Measurements from ENCODE around the gene TASOR.

Gene TASOR

DNA sequence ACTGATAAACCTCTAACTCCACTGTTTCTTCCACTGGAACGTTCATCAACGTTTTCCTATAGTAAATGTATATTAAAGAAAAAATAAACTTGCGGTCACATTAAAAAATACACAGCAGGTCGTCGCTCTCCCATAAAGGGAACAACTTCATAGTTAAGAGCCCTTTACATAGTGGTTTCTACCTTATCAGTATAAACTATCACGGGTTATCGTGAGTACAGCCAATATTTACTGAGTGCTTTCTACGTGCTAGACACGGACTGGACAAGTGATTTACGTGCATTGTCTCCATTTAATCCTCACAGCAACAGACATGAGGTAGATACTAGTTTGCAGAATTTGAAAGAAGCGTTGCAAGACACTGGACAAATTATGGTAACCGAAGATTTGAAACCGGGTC is 964 bp upstream of the TASOR start:
- DNase-seq = no peak

DNA sequence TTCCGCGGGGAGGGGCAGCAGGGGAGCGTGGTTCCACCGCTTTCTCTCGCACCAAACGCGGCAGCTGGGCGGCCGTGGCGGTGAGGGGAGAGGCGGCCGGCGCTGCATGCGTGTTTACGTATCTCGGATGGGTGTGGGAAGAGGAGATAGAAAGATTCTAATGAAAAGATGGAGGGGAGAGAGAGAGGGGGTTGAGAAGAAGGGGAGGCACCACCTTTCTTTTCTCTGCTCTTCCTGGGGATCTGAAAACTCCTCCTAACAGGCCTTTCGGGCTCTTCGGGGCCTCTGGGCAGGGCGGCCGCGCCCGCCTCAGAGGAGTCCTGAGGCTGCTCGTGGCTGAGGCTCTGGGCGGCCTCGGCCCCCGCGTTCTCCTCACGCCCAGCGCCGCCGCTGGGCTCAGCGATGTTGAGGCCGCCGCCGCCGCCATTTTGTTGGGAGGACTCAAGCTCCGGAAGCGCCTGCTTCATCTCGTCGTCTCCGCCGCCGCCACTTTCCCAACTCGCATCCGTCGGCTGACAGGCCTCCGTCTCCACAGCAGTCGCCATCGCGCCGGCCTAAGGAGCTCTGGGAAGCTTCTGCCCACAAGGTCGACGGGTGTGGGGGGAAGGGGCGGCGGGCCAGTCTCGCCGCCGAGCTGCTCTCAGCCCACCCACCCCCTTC is 473 bp downstream of the TASOR start:
- no peak for DNase-seq

DNA sequence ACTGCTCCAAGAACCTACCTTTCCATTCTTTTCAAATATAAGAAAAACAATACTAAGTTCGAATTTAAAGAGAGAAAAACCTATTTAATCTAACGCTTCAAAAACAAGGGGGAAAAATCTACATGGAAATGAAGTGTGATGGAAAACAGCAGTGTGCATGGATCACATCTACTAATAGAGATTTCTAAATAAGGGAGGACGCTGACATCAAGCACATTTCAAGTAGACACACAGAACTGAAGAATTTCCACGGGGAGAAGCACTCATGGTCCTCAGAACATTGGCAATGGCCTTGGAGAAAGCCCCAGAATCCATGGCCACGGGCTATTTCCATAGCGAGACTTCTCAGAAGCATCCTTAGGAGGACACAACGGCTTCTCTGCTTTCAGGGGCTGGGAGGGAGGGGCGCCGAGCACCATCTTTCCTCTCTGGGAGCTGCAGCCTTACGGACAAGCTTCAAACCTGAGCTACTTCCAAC is 1.0 kb downstream of the TASOR start:
- no peak for DNase-seq

DNA sequence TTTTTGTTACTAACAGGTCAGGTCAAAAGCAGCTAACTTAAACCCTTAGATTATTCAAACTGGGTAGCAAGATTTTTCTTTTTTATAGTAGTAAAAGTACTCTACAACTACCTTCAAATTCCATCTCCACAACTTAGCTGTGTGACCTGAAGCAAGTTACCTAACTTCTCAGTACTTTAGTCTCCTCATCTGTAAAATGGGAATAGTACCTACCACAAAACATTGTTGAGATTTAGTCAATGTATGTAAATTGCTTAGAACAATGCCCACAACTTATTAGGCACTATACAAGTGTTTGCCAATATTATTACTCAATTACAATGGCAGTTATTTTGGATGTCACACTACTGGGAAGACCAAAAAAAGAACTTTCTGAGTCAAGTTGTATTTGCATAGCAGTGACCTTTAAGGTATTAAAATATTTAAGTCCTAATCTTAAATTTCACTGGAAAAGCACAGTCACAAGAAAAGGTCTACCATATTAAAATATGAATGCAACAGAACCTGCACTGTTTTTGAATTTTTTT is 2.9 kb downstream of the TASOR start:
- no peak for DNase-seq

DNA sequence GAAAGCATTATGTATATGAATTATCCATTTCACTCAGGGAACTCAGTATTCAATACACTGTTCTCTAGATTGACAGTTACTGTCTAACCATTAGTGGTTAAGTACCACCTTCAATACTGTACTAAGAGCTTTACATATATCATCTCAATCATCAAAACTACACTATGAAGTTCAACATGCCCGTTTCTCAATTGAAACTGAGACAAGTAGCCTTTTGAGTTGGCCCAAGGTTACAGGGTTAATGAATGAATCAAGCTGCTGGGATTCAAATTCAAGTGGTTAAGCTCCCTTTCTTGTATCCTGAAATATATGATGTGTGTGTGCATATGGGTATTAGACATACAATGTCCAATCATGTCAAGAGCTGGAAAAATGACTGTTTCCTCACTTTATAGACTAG is 5.8 kb downstream of the TASOR start:
- no peak for DNase-seq

DNA sequence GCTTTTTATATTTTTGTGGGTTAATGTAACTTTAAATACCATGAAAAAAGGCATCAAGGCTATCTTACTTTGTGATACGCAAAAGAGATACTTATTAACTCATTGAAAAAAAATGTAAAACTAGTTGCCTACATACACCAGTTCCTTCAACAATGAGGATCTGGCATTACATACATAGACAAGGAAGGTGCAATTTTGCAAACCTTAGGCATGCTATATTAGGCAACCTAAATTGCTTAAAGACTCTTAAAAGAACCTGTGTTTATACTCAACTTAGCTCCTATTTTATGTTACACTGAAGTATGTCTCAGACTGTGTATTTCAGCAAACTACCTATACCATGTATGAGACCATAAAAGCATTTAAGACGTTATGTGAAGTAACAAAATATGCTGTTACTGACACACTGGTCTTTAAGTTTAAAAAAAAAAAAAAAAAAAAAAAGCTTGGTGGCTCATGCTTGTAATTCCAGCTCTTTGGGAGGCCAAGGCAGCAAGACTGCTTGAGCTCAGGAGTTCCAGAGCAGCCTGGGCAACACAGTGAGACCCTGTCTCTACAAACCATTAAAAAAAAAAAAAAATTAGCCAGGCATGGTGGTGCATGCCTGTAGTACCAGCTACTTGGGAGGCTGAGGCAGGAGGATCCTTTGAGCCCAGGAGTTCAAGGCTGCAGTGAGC is 9.1 kb downstream of the TASOR start:
- no peak for DNase-seq

DNA sequence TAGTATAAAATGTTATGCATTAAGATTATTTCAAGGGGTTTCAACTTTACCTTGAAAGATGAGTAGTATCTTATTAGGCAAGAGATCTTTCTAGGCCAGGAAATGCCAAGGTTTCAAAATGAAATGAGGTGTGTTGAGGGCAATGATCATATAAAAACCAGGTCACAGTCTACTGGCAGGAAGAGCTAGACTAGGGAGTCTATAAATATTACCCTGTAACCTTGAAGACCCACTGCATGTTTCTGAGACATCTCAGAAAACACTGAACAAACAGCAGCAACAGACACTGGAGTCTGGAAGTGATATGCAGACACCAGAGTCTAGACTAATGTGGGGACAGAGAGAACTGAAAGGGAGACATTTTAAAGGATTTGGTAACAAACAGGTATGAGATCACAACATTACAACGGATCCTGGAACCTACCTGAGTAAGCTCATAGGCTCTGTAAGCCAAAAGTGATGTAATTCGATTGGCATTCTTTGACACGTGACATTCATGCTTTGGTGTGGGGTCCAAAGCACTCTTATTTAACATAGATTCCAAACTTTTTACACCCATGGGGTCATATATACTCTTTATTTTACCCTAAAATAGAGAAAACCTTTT is 15.0 kb downstream of the TASOR start:
- DNase-seq = no peak

DNA sequence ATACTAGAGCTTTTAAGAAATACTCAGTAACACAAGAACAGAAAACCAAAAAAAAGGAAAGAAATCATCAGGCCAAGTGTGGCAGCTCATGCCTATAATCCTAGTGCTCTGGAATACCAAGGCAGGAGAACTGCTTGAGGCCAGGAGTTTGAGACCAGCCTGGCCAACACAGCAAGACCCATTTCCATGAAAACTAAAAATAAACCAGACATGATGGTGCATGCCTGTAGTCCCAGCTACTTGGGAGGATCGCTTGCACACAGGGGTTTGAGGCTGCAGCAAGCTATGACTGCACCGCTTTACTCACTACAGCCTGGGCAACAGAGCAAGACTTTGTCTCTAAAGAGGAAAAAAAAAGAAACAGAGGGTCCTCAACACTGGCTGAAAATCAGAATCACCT is 18.2 kb downstream of the TASOR start:
- no peak for DNase-seq

DNA sequence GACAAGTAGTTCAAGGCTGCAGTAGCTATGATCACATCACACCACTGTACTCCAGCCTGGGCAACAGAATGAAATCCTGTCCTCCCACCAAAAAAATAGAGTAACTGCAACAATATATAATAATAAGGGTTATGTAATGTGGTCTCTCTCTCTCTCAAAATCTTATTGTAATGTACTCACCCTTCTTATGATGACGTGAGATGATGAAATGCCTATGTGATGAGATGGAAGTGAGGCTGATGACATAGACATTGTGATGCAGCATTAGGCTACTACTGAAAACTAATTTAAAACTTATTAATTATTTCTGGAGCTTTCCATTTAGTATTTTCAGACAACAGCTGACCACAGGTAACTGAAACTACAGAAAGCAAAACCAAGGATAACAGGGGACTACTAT is 27.4 kb downstream of the TASOR start:
- DNase-seq = no peak

DNA sequence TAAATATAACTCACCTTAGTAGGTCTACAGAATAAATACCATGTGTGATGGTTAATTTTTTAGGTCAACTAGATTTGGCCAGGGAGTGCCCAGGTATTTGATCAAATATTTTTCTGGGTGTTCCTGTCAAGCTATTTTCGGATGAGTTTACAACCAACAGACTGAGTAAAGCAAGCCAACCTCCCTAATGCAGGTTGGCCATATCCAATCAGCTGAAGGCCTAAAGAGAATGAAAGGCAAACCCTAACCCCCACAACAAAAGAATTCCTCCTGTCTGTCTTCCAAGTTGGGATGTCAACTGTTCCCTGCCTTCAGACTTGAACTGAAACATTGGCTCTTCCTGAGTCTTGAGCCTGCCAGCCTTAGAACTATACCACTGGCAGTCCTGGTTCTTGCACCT is 28.6 kb downstream of the TASOR start:
- DNase-seq = no peak

DNA sequence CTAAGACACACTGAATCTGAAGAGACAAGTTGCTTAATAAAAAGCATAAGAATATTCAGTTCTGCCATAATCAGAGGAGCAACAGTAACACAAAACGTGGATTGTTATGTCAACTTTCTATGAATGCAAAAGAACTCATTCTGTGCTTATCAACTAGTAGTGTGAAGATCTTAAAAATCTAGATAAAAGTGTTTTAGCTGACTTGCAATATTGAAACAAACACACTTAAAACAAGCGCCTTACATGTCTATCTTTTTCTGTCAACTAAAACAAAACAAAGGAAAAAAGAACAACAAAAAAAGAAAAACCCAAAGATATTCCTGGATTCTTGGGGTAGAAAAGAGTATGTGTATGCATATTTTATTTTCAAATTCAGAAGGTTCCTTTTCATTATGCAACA is 37.7 kb downstream of the TASOR start:
- no peak for DNase-seq

DNA sequence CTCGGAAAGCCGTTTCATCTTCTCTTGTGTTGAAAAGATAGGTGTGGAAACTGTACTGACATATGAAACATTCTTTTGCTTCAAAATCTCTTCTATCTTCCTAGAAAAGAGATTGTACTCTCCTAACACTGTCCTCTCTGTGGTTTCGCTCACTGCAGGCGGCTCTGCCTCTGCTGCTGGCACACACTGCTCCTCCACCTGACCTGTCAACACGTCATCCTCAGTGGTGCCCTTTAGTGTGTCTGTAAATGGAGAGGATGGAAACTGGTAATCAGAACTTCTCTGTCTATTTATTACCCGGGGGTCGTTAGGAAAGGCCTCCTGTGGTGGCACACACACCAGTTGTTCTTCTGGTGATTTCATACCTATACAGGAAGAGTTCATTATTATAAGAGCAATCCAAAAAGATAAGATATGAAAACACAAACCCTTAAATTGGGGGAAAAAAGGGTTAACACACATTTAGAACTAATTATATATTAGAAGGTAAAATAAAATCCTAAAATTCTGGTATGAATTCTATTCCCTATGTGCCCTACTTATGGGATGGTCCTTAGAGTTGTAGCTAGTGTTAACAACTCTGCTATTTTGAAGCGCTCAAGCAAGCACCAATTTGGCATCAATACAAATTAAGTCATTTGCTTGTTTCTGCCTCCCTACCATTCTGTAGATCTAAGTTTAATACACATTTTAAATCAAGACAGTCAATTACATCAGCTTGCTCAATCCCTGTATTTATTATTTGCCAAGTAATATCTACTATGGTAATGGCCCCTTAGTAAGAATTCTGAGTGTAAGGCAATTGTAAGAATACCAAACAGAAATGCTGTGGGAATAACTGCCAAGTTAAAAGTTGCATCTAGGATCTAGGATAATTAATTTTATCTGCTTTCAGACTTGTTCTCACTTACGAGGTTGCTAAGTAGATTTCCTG is 49.2 kb downstream of the TASOR start:
- no peak for DNase-seq

All from SIG-M5 (cell line).